Activated T-cell treated with anti-CD3 and anti-CD28 coated beads for 48 hours (primary cell): Measurements from ENCODE around the gene SMIM34.

Source experiments
- DNase-seq: peaks from one replicate; pipeline ENCODE4 v3.0.0-alpha.2; 2020; ENCODE audit warnings: low read depth

SMIM34 gene

GRCh38 chr21:34372321-34372720, 51.4 kb downstream of the SMIM34 start:
- no peak for DNase-seq

GRCh38 chr21:34369741-34370140, 54.0 kb downstream of the SMIM34 start:
- no peak for DNase-seq
